ENCODE measurements around the gene SERPINB2. TPM values are rescaled to one million over a fixed set of nuclear protein-coding genes. Genes with fewer than 3 reads are reported as not detected.

The SERPINB2 gene
- total RNA-seq, 2 experiments from 2014 or later = 2.3 to 2.9 TPM

DNA sequence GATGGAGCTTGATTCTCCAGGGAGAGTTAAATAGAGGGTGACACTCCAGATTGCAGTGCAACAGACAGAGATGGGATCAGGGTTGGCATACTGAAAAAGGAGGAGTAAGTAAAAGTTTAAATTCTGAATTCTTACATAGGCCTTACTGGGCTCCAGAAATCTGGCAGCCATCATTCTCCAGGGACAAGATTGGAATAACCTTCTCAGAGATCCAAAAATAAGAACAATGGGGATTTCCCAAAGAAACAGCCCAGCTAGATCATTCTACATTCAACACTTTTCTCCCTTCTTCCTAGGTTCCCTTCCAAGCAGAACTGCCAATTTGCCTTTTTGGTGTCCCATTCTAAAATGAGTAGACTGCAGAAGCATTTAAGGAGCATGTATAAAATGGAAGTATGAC, 14.9 kb upstream of the SERPINB2 start:
- POLR2A ChIA-PET = no interaction called here
- Mint-ChIP-seq H3K4me1 (no peaks in the 10 kb centered on the region), H3K27ac (no peak overlapping the region), H3K4me3 (no peak overlapping the region), H3K9me3 (no peaks in the 10 kb centered on the region), H3K36me3 (no peaks in the 10 kb centered on the region), H3K27me3 (peaks cover 12% of the 10 kb centered on the region)
- DNase-seq = no peak
- ATAC-seq (ENCODE audit: low read depth) = no peak

GRCh38 chr18:63878343-63878742, 9.2 kb upstream of the SERPINB2 start:
- H3K27me3 Mint-ChIP-seq = peaks cover 10% of the 10 kb centered on the region
- ATAC-seq (ENCODE audit: low read depth) (no peak), DNase-seq (no peak)
- no peak overlapping the region for H3K4me3 Mint-ChIP-seq
- no peaks in the 10 kb centered on the region for H3K9me3 Mint-ChIP-seq
- no peak overlapping the region for H3K27ac Mint-ChIP-seq
- POLR2A ChIA-PET = no interaction called here
- H3K36me3 Mint-ChIP-seq = no peaks in the 10 kb centered on the region
- H3K4me1 Mint-ChIP-seq = no peaks in the 10 kb centered on the region

- POLR2A ChIA-PET = no interaction called here
- H3K9me3 Mint-ChIP-seq = no peaks in the 10 kb centered on the region
- DNase-seq (no peak), ATAC-seq (ENCODE audit: low read depth) (no peak)
- no peak overlapping the region for H3K4me3 Mint-ChIP-seq
- H3K36me3 Mint-ChIP-seq = no peaks in the 10 kb centered on the region
- H3K27me3 Mint-ChIP-seq = peaks cover 6% of the 10 kb centered on the region
- no peak overlapping the region for H3K27ac Mint-ChIP-seq
- no peaks in the 10 kb centered on the region for H3K4me1 Mint-ChIP-seq
Observed at GRCh38 chr18:63878925-63879324, 8.6 kb upstream of the SERPINB2 start.

- DNase-seq (no peak), ATAC-seq (ENCODE audit: low read depth) (no peak)
- Mint-ChIP-seq H3K9me3 (no peaks in the 10 kb centered on the region), H3K4me1 (no peaks in the 10 kb centered on the region), H3K27ac (no peak overlapping the region), H3K27me3 (peaks cover 6% of the 10 kb centered on the region), H3K4me3 (no peak overlapping the region), H3K36me3 (no peaks in the 10 kb centered on the region)
- POLR2A ChIA-PET = no interaction called here
Observed at GRCh38 chr18:63879709-63880108, 7.8 kb upstream of the SERPINB2 start.

- POLR2A ChIA-PET = no interaction called here
- Mint-ChIP-seq H3K9me3 (no peaks in the 10 kb centered on the region), H3K36me3 (no peaks in the 10 kb centered on the region), H3K4me1 (no peaks in the 10 kb centered on the region), H3K4me3 (no peak overlapping the region), H3K27me3 (peaks cover 7% of the 10 kb centered on the region), H3K27ac (no peak overlapping the region)
- ATAC-seq (ENCODE audit: low read depth) (no peak), DNase-seq (no peak)
Observed at GRCh38 chr18:63881851-63882250, 5.7 kb upstream of the SERPINB2 start.

GRCh38 chr18:63882333-63883141, 5.0 kb upstream of the SERPINB2 start:
- Mint-ChIP-seq H3K9me3 (no peaks in the 10 kb centered on the region), H3K4me3 (no peak overlapping the region), H3K27me3 (peaks cover 11% of the 10 kb centered on the region), H3K27ac (no peak overlapping the region), H3K36me3 (no peaks in the 10 kb centered on the region), H3K4me1 (no peaks in the 10 kb centered on the region)
- POLR2A ChIA-PET = no interaction called here
- ATAC-seq (ENCODE audit: low read depth) = no peak
- no peak for DNase-seq

- POLR2A ChIA-PET = no interaction called here
Observed at GRCh38 chr18:63883617-63884016, 3.9 kb upstream of the SERPINB2 start.

GRCh38 chr18:63888470-63889190, 1.1 kb downstream of the SERPINB2 start:
- H3K27ac Mint-ChIP-seq = no peak overlapping the region
- DNase-seq (no peak), ATAC-seq (ENCODE audit: low read depth) (no peak)
- no peak overlapping the region for H3K4me3 Mint-ChIP-seq
- H3K4me1 Mint-ChIP-seq = no peaks in the 10 kb centered on the region
- H3K9me3 Mint-ChIP-seq = no peaks in the 10 kb centered on the region
- no peaks in the 10 kb centered on the region for H3K36me3 Mint-ChIP-seq
- peaks cover 11% of the 10 kb centered on the region for H3K27me3 Mint-ChIP-seq
- POLR2A ChIA-PET = no interaction called here

More at GRCh38 chr18:63883617-63884016, 3.9 kb upstream of the SERPINB2 start:
- no peak for DNase-seq
- Mint-ChIP-seq H3K4me1 (no peaks in the 10 kb centered on the region), H3K27me3 (peaks cover 11% of the 10 kb centered on the region), H3K4me3 (no peak overlapping the region), H3K36me3 (no peaks in the 10 kb centered on the region), H3K27ac (no peak overlapping the region), H3K9me3 (no peaks in the 10 kb centered on the region)
- no peak for ATAC-seq (ENCODE audit: low read depth)

DNA sequence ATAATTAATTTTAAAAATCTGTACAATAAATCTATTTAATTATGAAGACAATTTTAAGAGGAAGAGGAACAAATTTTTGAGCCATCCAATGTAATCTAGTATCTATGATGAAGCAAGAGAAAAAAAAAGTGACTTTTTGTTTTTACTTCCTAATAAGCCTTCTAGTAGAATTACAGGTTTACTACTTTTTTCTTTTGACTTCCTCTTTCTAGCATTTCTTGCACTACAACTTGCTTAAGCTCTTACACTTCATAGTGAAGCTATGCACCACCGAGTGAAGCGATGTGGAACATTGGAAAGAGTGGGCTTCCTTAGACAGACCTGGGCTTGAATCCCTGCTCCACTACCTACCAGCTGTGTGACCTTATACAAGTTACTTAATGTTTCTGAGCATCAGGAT, 2.1 kb downstream of the SERPINB2 start:
- no peak for ATAC-seq (ENCODE audit: low read depth)
- no peak overlapping the region for H3K27ac Mint-ChIP-seq
- peaks cover 16% of the 10 kb centered on the region for H3K27me3 Mint-ChIP-seq
- H3K4me1 Mint-ChIP-seq = no peaks in the 10 kb centered on the region
- H3K4me3 Mint-ChIP-seq = no peak overlapping the region
- DNase-seq = no peak
- POLR2A ChIA-PET = no interaction called here
- H3K9me3 Mint-ChIP-seq = no peaks in the 10 kb centered on the region
- H3K36me3 Mint-ChIP-seq = no peaks in the 10 kb centered on the region

- ATAC-seq (ENCODE audit: low read depth) = no peak
- Mint-ChIP-seq H3K27ac (no peak overlapping the region), H3K27me3 (peaks cover 16% of the 10 kb centered on the region), H3K4me1 (no peaks in the 10 kb centered on the region), H3K9me3 (no peaks in the 10 kb centered on the region), H3K4me3 (no peak overlapping the region), H3K36me3 (no peaks in the 10 kb centered on the region)
- POLR2A ChIA-PET = no interaction called here
- no peak for DNase-seq
Observed at GRCh38 chr18:63890237-63890949, 2.9 kb downstream of the SERPINB2 start.

GRCh38 chr18:63890950-63891304, 3.4 kb downstream of the SERPINB2 start:
- Mint-ChIP-seq H3K27ac (no peak overlapping the region), H3K27me3 (peaks cover 16% of the 10 kb centered on the region), H3K4me3 (no peak overlapping the region), H3K4me1 (no peaks in the 10 kb centered on the region), H3K9me3 (no peaks in the 10 kb centered on the region), H3K36me3 (no peaks in the 10 kb centered on the region)
- DNase-seq (no peak), ATAC-seq (ENCODE audit: low read depth) (no peak)
- POLR2A ChIA-PET = no interaction called here

- Mint-ChIP-seq H3K9me3 (no peaks in the 10 kb centered on the region), H3K36me3 (no peaks in the 10 kb centered on the region), H3K4me1 (no peaks in the 10 kb centered on the region), H3K27ac (no peak overlapping the region), H3K4me3 (no peak overlapping the region), H3K27me3 (peaks cover 8% of the 10 kb centered on the region)
- ATAC-seq (ENCODE audit: low read depth) = no peak
- POLR2A ChIA-PET = no interaction called here
- DNase-seq = no peak
Observed at GRCh38 chr18:63892566-63892965, 5.1 kb downstream of the SERPINB2 start.

GRCh38 chr18:63894106-63894772, 6.7 kb downstream of the SERPINB2 start:
- ATAC-seq (ENCODE audit: low read depth) = no peak
- no peaks in the 10 kb centered on the region for H3K9me3 Mint-ChIP-seq
- no peak for DNase-seq
- no peak overlapping the region for H3K27ac Mint-ChIP-seq
- POLR2A ChIA-PET = no interaction called here
- H3K36me3 Mint-ChIP-seq = no peaks in the 10 kb centered on the region
- H3K4me1 Mint-ChIP-seq = no peaks in the 10 kb centered on the region
- H3K4me3 Mint-ChIP-seq = no peak overlapping the region
- H3K27me3 Mint-ChIP-seq = peaks cover 8% of the 10 kb centered on the region

Measured in activated naive CD8-positive, alpha-beta T cell treated with anti-CD3 and anti-CD28 coated beads, Interleukin-2, amount 10 ng/mL, durations not matched to agents 7 days and 5 days (primary cell).